KOPT-K1 (cell line): Measurements from ENCODE around the gene DTX1.
"Not testable (repeated sequence)": the region's sequence is repeated elsewhere in the genome, so short reads cannot be mapped to it uniquely, and the experiment has no call there.

Experiments
- H3K27ac ChIP-seq: fragments of 200-600 bp; sonication (generic); 2 replicates; pipeline ENCODE4 v1.5.1; 2016; ENCODE audit warnings: antibody characterized with exemption, mild to moderate bottlenecking, low read depth, low read length; ENCODE audit not compliant: poor library complexity, severe bottlenecking
- H3K36me3 ChIP-seq: fragments of 200-600 bp; sonication (generic); 2 replicates; pipeline ENCODE4 v1.5.1; 2017; ENCODE audit warnings: antibody characterized with exemption, mild to moderate bottlenecking, low read length, moderate library complexity; ENCODE audit not compliant: insufficient read depth
- H3K9me3 ChIP-seq: fragments of 200-600 bp; sonication (generic); 2 replicates; pipeline ENCODE4 v1.5.1; 2017; ENCODE audit warnings: antibody characterized with exemption, low read length, mild to moderate bottlenecking; ENCODE audit not compliant: insufficient read depth, poor library complexity, severe bottlenecking

Gene DTX1

DNA sequence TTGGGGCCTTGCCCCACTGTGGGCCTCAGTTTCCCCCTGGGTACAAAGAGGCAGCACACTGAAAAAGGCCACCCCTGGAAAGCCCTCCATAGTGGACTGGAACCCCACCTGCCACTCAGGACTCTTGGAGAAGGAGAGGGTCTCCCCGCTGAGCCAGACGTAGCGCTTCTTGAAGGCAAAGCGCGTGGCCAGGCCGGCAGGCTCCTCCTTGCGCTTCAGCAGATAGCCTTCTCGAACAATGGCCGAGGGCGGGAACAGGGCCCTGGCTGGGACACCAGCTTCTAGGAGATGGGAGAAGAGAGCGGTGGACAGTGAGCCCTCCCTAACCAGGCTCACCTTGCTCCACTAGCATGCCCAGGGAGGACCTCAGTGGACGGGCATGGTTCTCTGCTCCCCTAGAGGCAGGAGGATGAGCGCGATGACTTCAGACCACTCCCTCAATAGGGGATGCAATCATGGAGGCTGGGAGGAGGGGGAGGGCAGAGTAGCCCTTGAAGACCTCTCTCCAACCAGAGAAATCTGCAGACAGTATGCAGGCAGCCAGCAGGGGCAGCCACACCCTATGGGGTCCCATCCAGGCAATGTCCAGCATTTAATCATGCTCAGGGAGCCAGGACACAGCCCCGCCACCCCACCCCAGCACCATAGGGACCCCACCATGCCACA lies 49.2 kb downstream of the DTX1 start:
- H3K9me3 ChIP-seq, result no peaks in the 10 kb centered on the region
- H3K36me3 ChIP-seq, result peaks cover 79% of the 10 kb centered on the region
- H3K27ac ChIP-seq, result no peak overlapping the region

DNA sequence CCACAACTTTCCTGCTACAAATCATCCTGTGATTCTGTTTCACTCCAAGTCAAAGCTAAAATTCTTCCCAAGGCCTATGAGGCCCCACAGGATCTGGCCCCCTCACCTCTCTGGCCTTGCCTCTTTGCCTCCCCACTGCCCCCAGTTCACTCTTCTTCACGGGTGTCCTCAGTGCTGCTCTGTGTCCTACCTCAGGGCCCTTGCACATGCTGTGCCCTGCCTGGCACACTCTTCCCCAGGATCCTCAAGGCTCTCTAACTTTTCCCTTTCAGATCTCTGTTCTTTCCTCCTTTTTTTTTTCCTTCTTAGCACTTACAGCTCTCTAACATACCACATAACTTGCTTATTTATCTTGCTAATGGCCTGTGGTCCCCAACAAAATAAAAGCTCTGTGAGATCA lies 49.8 kb downstream of the DTX1 start:
- Histone ChIP-seq H3K27ac (no peak overlapping the region), H3K9me3 (no peaks in the 10 kb centered on the region), H3K36me3 (peaks cover 81% of the 10 kb centered on the region)

- Histone ChIP-seq H3K36me3 (peaks cover 95% of the 10 kb centered on the region), H3K9me3 (no peaks in the 10 kb centered on the region), H3K27ac (no peak overlapping the region)
These were observed 51.8 kb downstream of the DTX1 start for GRCh38 chr12:113108308-113108707.

DNA sequence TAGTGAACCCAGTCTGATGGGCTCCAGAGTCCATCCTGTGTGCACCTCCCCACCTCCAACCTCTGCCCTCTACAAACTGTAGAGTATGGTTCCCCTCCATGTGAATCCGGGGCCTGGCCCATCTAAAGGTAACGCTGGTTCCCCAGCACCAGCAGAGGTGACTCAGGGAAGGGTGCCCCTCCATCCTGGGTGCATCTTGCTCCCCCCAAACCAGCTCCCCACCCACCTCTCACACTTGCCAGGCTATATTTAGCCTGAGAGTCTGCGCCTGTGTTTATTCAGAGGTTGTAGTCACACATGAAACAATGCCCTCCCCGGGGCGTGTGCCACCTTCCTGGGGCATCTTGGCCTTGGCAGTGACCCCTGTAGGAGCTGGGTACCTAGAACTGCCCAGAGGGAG lies 52.8 kb downstream of the DTX1 start:
- Histone ChIP-seq H3K9me3 (no peaks in the 10 kb centered on the region), H3K36me3 (peaks cover 97% of the 10 kb centered on the region), H3K27ac (no peak overlapping the region)

DNA sequence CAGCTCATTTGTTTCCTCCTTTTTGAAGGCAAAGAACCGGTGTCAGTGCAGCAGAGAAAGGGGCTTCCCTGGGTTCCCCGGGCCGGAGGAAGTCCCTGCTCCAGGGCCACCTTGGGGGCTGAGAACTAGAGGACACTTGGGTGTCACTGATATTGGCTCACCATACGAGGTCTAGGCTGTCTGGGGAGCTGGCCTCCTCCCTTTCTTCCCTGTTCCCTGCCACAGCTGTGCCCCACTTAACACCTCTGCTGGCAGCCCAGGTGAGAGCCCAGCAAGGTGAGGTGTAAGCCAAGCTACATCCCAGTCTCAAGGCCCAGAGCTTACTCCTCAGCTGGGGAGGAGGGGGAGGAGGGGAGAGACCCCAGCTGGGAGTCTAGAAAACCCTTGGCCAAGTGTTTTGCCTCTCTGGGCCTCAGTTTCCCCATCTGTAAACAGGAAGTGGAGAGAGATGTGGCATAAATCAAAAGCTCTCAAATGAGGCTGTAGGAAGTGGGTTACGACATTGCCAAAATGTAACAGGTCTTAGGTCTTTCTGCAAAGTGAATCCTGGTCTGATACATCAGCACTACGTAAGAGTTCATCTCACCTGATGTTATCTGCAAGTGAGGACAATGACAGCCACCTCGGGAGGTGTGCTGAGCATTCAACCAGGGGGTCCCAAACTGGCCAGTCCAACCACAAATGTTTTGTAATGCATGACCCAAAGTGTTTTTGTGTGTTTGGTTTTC lies 53.5 kb downstream of the DTX1 start:
- H3K36me3 ChIP-seq, result peaks cover 98% of the 10 kb centered on the region
- no peak overlapping the region for H3K27ac ChIP-seq
- no peaks in the 10 kb centered on the region for H3K9me3 ChIP-seq

DNA sequence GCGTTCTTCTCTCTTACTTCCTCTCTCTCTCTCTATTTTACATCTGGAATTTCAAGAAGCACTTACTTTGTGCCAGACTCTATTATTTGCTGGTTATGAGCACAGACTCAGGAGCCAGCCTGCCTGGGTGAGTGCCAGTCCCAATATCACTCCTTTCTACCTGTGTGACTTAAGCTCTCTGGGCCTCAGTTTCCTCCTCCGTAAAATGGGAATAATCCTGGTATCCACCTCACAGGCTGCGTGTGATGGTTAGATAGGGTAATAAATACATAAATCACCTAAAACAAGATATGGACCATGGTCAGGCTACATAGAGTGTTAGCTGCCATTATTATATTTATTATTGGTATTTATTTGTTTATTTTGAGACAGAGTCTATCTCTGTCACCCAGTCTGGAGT lies 54.7 kb downstream of the DTX1 start:
- peaks cover 97% of the 10 kb centered on the region for H3K36me3 ChIP-seq
- H3K9me3 ChIP-seq, result no peaks in the 10 kb centered on the region
- no peak overlapping the region for H3K27ac ChIP-seq

DNA sequence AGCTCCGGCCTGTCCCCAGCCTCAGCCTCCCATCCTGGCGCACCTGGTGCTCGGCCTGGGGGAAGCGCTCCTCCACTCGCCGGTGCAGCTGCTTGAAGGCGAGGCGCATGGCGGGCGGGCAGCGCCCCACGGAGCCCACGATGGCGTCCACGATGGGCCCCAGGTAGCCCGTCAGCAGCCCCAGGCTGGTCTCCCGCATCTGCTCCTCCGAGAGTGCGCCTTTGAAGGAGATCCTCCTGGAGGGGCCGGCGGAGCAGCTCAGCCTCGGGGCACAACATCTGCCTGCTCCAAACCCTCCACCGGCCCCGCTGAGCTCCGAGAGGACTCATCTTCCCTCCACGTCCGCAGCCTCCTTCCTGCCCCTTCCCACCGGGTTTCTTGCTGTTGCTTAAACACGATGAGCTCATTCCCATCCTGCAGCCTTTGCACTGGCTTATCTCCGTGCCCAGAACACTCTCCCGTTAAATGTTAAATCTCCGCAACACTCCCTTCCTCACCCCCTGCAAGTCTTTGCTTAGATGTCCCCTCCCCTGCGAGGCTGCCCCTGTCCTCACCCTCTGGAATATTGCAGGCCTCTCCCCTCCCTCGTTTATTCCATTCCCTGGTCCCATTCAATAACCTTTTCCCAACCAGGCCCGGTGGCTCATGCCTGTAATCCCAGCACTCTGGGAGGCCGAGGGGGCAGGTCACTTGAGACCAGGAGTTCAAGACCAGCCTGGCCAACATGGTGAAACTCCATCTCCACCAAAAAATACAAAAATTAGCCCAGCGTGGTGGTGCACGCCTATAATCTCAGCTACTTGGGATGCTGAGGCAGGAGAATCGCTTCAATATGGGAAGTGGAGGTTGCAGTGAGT lies 55.7 kb downstream of the DTX1 start:
- Histone ChIP-seq H3K9me3 (no peaks in the 10 kb centered on the region), H3K36me3 (peaks cover 97% of the 10 kb centered on the region)

DNA sequence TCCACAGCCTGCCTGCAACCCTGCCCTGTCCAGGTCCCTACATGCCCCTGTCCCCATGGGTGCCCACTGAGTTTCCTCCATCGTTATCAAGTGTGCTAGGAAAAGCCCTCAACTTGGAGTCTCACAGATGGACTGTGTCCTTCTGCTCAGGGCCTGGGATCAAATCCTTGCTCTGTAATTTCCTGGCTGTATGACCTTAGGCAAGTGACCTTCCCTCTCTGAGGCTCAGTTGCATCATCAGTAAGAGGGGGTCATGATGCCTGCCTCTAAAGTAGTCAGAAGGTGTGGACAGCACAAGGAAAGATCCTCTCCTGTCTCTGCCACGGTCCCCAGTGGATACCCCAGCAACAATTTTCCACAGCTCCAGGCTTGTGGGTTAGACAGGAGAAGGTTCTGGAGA lies 56.9 kb downstream of the DTX1 start:
- peaks cover 96% of the 10 kb centered on the region for H3K36me3 ChIP-seq
- no peaks in the 10 kb centered on the region for H3K9me3 ChIP-seq
- H3K27ac ChIP-seq, result no peak overlapping the region

More for the DNA sequence above, 55.7 kb downstream of the DTX1 start:
- no peak overlapping the region for H3K27ac ChIP-seq

DNA sequence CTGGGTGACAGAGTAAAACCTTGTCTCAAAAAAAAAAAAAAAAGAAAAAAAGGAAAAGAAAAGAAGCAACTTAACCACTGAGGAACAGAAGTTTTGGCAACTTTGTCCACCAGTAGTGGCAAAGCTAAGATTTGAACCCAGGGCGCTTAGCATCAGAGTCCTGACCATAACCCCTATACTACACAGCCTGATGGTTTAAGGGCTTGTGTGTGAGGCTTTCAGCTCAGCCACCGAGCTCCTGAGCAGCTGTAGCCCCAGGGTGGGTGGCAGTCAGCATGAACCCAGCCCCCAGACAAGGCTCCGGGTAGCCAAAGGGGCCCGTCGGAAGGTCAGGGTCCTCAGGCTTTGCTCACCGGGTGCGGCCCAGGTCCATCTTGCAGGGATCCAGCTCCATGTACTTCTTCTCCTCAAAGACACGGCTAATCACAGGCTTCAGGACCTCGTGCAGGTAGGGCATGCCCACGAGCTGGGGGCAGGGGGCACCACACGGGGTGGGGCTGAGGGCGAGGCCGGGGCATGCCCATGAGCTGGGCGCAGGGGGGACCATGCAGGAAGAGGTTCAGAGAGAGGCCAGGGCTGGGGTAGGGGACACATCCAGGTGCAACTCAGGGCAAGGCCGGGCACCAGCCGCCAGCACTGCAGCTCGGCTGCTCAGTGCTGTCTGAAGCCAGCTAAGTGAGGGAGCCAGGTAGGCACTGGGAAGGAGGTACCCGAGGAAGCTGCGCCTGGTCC lies 58.1 kb downstream of the DTX1 start:
- Histone ChIP-seq H3K27ac (no peak overlapping the region), H3K9me3 (no peaks in the 10 kb centered on the region), H3K36me3 (peaks cover 98% of the 10 kb centered on the region)

- H3K9me3 ChIP-seq, result no peaks in the 10 kb centered on the region
- H3K27ac ChIP-seq, result no peak overlapping the region
- H3K36me3 ChIP-seq, result peaks cover 97% of the 10 kb centered on the region
These were observed 59.1 kb downstream of the DTX1 start for GRCh38 chr12:113115455-113116126.

GRCh38 chr12:113116875-113117274 lies 60.3 kb downstream of the DTX1 start:
- H3K27ac ChIP-seq, result no peak overlapping the region
- H3K9me3 ChIP-seq, result no peaks in the 10 kb centered on the region
- H3K36me3 ChIP-seq, result peaks cover 93% of the 10 kb centered on the region

DNA sequence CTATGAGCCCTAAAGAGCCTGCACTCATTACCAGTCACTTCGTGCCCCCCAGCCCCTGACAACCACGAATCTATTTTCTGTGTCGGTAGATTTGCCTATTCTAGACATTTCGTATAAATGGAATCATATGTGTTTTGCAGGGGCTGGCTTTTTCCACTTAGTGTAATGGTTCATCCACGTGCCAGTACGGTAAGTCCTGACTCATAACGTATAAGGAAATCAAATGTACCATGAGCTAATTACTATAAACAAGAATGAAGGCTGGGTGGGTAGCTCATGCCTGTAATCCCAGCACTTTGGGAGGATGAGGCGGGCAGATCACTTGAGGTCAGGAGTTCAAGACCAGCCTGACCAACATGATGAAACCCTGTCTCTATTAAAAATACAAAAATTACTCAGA lies 61.2 kb downstream of the DTX1 start:
- H3K9me3 ChIP-seq, H3K27ac ChIP-seq: not testable (repeated sequence)
- peaks cover 92% of the 10 kb centered on the region for H3K36me3 ChIP-seq

- peaks cover 4% of the 10 kb centered on the region for H3K9me3 ChIP-seq
These were observed 61.6 kb downstream of the DTX1 start for GRCh38 chr12:113118142-113118541.

GRCh38 chr12:113119980-113120669 lies 63.6 kb downstream of the DTX1 start:
- Histone ChIP-seq H3K27ac (no peak overlapping the region), H3K36me3 (peaks cover 92% of the 10 kb centered on the region)

More at GRCh38 chr12:113118142-113118541, 61.6 kb downstream of the DTX1 start:
- Histone ChIP-seq H3K36me3 (peaks cover 92% of the 10 kb centered on the region), H3K27ac (no peak overlapping the region)

More at GRCh38 chr12:113119980-113120669, 63.6 kb downstream of the DTX1 start:
- peaks cover 13% of the 10 kb centered on the region for H3K9me3 ChIP-seq
